T-helper 2 cell treated with Interferon-gamma antibody and Interleukin-4, amounts not matched to agents 100 ng/mL and 5 ng/mL, for 36 hours (primary cell): Measurements from ENCODE around the gene CDC14B. TPM values are rescaled to one million over a fixed set of nuclear protein-coding genes. Genes with fewer than 3 reads are reported as not detected.
"Not testable (repeated sequence)": the region's sequence is repeated elsewhere in the genome, so short reads cannot be mapped to it uniquely, and the experiment has no call there.

Experiments used
- intact Hi-C: fragments of 100-400 bp; cut with micrococcal nuclease; formaldehyde crosslinking; loops from one replicate; pipeline ENCODE4 v1.15.1; 2023
- total RNA-seq: library from RNA; stranded (reverse); gene quantifications from 2 replicates; pipeline ENCODE4 v1.2.3, GENCODE V29; 2022

The CDC14B gene
- total RNA-seq, 1 donor from 2014 or later, result 1.1 TPM

- intact Hi-C loops, result no loop called here
Observed at GRCh38 chr9:96596601-96597111, 23.0 kb downstream of the CDC14B start.

- intact Hi-C loops, result no loop called here
Observed at GRCh38 chr9:96587338-96588315, 32.0 kb downstream of the CDC14B start.

- intact Hi-C loops, result no loop called here
Observed at GRCh38 chr9:96585426-96585825, 34.2 kb downstream of the CDC14B start.

- intact Hi-C loops, result not testable (repeated sequence)
Observed at GRCh38 chr9:96582199-96582598, 37.4 kb downstream of the CDC14B start.

- intact Hi-C loops, result no loop called here
Observed at GRCh38 chr9:96581786-96582185, 37.9 kb downstream of the CDC14B start.

GRCh38 chr9:96581301-96581700 lies 38.3 kb downstream of the CDC14B start:
- intact Hi-C loops, result no loop called here

GRCh38 chr9:96574931-96575351 lies 44.7 kb downstream of the CDC14B start:
- intact Hi-C loops, result no loop called here

GRCh38 chr9:96574455-96574854 lies 45.2 kb downstream of the CDC14B start:
- intact Hi-C loops, result no loop called here

GRCh38 chr9:96567203-96567700 lies 52.4 kb downstream of the CDC14B start:
- intact Hi-C loops, result loop anchor here (2.0 kb wide), 4 partner anchors 88 to 846 kb away; partner anchors contain the start of genes PRXL2C, TDRD7 and ZNF367

GRCh38 chr9:96566498-96567202 lies 53.0 kb downstream of the CDC14B start:
- intact Hi-C loops, result loop anchor here (1.0 to 2.0 kb wide), 5 partner anchors 88 to 846 kb away; partner anchors contain the start of genes HABP4, PRXL2C, TDRD7 and ZNF367

GRCh38 chr9:96565671-96566497 lies 53.8 kb downstream of the CDC14B start:
- intact Hi-C loops, result loop anchor here (1.0 to 2.0 kb wide), 5 partner anchors 89 to 847 kb away; partner anchors contain the start of genes HABP4, PRXL2C, TDRD7 and ZNF367

- intact Hi-C loops, result no loop called here
Observed at GRCh38 chr9:96564217-96564616, 55.4 kb downstream of the CDC14B start.

- intact Hi-C loops, result no loop called here
Observed at GRCh38 chr9:96559339-96559943, 60.2 kb downstream of the CDC14B start.

- intact Hi-C loops, result no loop called here
Observed at GRCh38 chr9:96557921-96558320, 61.7 kb downstream of the CDC14B start.

GRCh38 chr9:96556701-96557461 lies 62.8 kb downstream of the CDC14B start:
- intact Hi-C loops, result no loop called here

GRCh38 chr9:96555567-96556386 lies 63.9 kb downstream of the CDC14B start:
- intact Hi-C loops, result no loop called here

- intact Hi-C loops, result no loop called here
Observed at GRCh38 chr9:96554801-96555566, 64.7 kb downstream of the CDC14B start.

GRCh38 chr9:96554326-96554725 lies 65.3 kb downstream of the CDC14B start:
- intact Hi-C loops, result no loop called here
